ENCODE measurements around the gene SRMS.

DNA sequence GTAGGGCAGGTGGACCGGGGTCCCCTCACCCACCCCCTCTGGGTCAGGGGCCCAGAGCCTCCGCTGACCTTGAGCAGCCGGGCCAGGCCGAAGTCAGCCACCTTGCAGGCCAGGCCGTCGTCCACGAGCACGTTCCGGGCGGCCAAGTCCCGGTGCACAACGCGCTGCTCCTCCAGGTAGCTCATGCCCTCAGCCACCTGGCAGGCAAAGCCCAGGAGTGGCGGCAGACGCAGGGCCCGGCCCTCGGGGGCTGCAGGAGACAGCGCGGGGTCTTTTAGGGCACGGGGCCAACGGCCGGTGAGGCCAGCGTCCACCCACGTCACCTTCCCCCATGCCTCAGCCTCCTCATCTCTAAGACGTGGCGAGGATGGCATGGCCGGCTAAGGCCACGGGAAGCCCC, 6.2 kb downstream of the SRMS start:
- TF ChIP-seq, protein P1, sequence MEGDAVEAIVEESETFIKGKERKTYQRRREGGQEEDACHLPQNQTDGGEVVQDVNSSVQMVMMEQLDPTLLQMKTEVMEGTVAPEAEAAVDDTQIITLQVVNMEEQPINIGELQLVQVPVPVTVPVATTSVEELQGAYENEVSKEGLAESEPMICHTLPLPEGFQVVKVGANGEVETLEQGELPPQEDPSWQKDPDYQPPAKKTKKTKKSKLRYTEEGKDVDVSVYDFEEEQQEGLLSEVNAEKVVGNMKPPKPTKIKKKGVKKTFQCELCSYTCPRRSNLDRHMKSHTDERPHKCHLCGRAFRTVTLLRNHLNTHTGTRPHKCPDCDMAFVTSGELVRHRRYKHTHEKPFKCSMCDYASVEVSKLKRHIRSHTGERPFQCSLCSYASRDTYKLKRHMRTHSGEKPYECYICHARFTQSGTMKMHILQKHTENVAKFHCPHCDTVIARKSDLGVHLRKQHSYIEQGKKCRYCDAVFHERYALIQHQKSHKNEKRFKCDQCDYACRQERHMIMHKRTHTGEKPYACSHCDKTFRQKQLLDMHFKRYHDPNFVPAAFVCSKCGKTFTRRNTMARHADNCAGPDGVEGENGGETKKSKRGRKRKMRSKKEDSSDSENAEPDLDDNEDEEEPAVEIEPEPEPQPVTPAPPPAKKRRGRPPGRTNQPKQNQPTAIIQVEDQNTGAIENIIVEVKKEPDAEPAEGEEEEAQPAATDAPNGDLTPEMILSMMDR (conservative IDR thresholded peaks at IDR 0.05; ENCODE audit: low read length): no peak
- no peak for TF ChIP-seq EZH2phosphoT487 (IDR thresholded peaks at IDR 0.05; ENCODE audit: borderline replicate concordance, low read depth, low read length)

Measured in OCI-LY7 (cell line).